HepG2 (cell line): ENCODE results near the gene MB21D2. TPM values are rescaled to one million over a fixed set of nuclear protein-coding genes. Genes with fewer than 3 reads are reported as not detected.

Experiments used
- ATAC-seq: fragments of 200-7000 bp; cut with Tn5 transposase; 3 replicates; pipeline ENCODE4 v1.9.1; 2020; ENCODE audit warnings: mild to moderate bottlenecking, moderate library complexity
- BruUV-seq: library from RNA; stranded (reverse); fragments of 400-500 nt; replicated peaks from 2 replicates; lab custom pipeline; 2021; lab: Mats Ljungman, UMichigan
- CTCF ChIA-PET: fragments of 300-600 bp; formaldehyde crosslinking; extraction: SDS; loops from one replicate; lab custom pipeline; 2021; ENCODE audit warnings: low total read pairs, inconsistent platforms, low intra/inter-chr PET ratio; lab: Yijun Ruan, JAX
- POLR2A ChIA-PET: fragments of 350-600 bp; sonication (Branson Sonifier 250); formaldehyde crosslinking; loops from one replicate; lab custom pipeline; 2020; ENCODE audit warnings: antibody characterized with exemption, inconsistent platforms; lab: Yijun Ruan, JAX
- DNase-seq: peaks from one replicate; pipeline ENCODE4 v3.0.0-alpha.2; 2015; ENCODE audit warnings: low spot score
- FAIRE-seq: peaks from 3 replicates; lab custom pipeline; 2011; peaks lifted over from hg19 to GRCh38; lab: Jason Lieb, UNC
- H2AFZ ChIP-seq: one replicate; pipeline ENCODE4 v1.6.1; 2011; ENCODE audit warnings: low read length, inconsistent platforms
- H3K27ac ChIP-seq: fragments of 300-600 bp; 3 replicates; pipeline ENCODE4 v1.8.0; 2011; ENCODE audit warnings: mixed run types, mild to moderate bottlenecking, mixed read lengths, low read length, inconsistent platforms; ENCODE audit not compliant: insufficient read depth; ENCODE audit errors: extremely low read length
- H3K27me3 ChIP-seq, 2 experiments: fragments of 200-600 bp in 1 of 2; 2 replicates in 1 of 2; 3 replicates in 1 of 2; pipeline versions ENCODE4 v1.6.0 to v1.8.0; 2011; ENCODE audit warnings: low read length in 2 of 2, mild to moderate bottlenecking in 2 of 2, moderate library complexity in 2 of 2, inconsistent platforms in 1 of 2; ENCODE audit not compliant: insufficient read depth in 2 of 2, control insufficient read depth in 1 of 2
- H3K36me3 ChIP-seq, 2 experiments: fragments of 200-600 bp in 1 of 2; replicated peaks in 1 of 2; 2 replicates in 1 of 2; 3 replicates in 1 of 2; pipeline versions ENCODE4 v1.5.1 to v1.8.0; 2011; ENCODE audit warnings: low read length in 2 of 2, inconsistent platforms in 1 of 2; ENCODE audit not compliant: insufficient read depth in 2 of 2, control insufficient read depth in 1 of 2
- H3K4me1 ChIP-seq: 2 replicates; pipeline ENCODE4 v1.5.1; 2012; ENCODE audit warnings: low read length, inconsistent platforms; ENCODE audit not compliant: insufficient read depth
- H3K4me2 ChIP-seq: 2 replicates; pipeline ENCODE4 v1.6.0; 2011; ENCODE audit warnings: low read depth, low read length, inconsistent platforms
- H3K4me3 ChIP-seq, 3 experiments: fragments of 200-600 bp in 1 of 3; sonication (generic), shearing (Covaris generic) in 1 of 3; replicated peaks in 1 of 3; 2 replicates each; pipeline ENCODE4 v1.5.1; 2011 to 2016; ENCODE audit warnings: low read length in 3 of 3, inconsistent platforms in 2 of 3, low read depth in 2 of 3, mild to moderate bottlenecking in 2 of 3, control low read depth in 1 of 3, mixed read lengths in 1 of 3; ENCODE audit not compliant: insufficient read depth in 1 of 3
- H3K79me2 ChIP-seq: one replicate; pipeline ENCODE4 v1.6.1; 2011; ENCODE audit warnings: low read length, inconsistent platforms; ENCODE audit not compliant: insufficient read depth
- H3K9ac ChIP-seq: 2 replicates; pipeline ENCODE4 v1.6.0; 2011; ENCODE audit warnings: mild to moderate bottlenecking, low read depth, low read length, inconsistent platforms; ENCODE audit not compliant: insufficient read depth
- H3K9me3 ChIP-seq: 2 replicates; pipeline ENCODE4 v1.5.1; 2012; ENCODE audit warnings: mild to moderate bottlenecking, low read length
- H4K20me1 ChIP-seq: 2 replicates; pipeline ENCODE4 v1.6.0; 2011; ENCODE audit warnings: inconsistent platforms, mild to moderate bottlenecking, low read length, moderate library complexity; ENCODE audit not compliant: insufficient read depth
- AKAP8 ChIP-seq: sonication (generic); formaldehyde crosslinking; IDR thresholded peaks from 2 replicates; pipeline ENCODE4 v1.5.1; 2020; ENCODE audit warnings: mild to moderate bottlenecking, missing genetic modification reagents
- BATF2 ChIP-seq: sonication (generic); formaldehyde crosslinking; IDR thresholded peaks from 2 replicates; pipeline ENCODE4 v1.8.0; 2022; ENCODE audit warnings: mild to moderate bottlenecking, missing genetic modification reagents, moderate library complexity
- CAMTA2 ChIP-seq: sonication (generic); formaldehyde crosslinking; IDR thresholded peaks from 2 replicates; pipeline ENCODE4 v1.4.0; 2020; ENCODE audit warnings: mild to moderate bottlenecking, missing genetic modification reagents, borderline replicate concordance
- ELF1 ChIP-seq: sonication (generic); formaldehyde crosslinking; IDR thresholded peaks from 2 replicates; pipeline ENCODE4 v1.4.0; 2020; ENCODE audit warnings: missing genetic modification reagents
- JDP2 ChIP-seq: sonication (generic); formaldehyde crosslinking; IDR thresholded peaks from 2 replicates; pipeline ENCODE4 v1.8.1; 2022; ENCODE audit warnings: missing genetic modification reagents, borderline replicate concordance
- MLXIP ChIP-seq: sonication (generic); formaldehyde crosslinking; IDR thresholded peaks from 2 replicates; pipeline ENCODE4 v1.9.0; 2021; ENCODE audit warnings: missing genetic modification reagents, borderline replicate concordance
- RAD21 ChIP-seq: fragments of 450-650 bp; formaldehyde crosslinking; IDR thresholded peaks from 2 replicates; pipeline ENCODE4 v1.5.0; 2020; ENCODE audit warnings: mild to moderate bottlenecking
- ZNF121 ChIP-seq: sonication (generic); formaldehyde crosslinking; IDR thresholded peaks from 2 replicates; pipeline ENCODE4 v1.5.0; 2020; ENCODE audit warnings: mild to moderate bottlenecking, missing genetic modification reagents
- ZNF652 ChIP-seq: IDR thresholded peaks from 2 replicates; pipeline ENCODE4 v1.6.1; 2016; ENCODE audit warnings: low read depth, borderline replicate concordance
- ZSCAN20 ChIP-seq: sonication (generic); formaldehyde crosslinking; IDR thresholded peaks from 2 replicates; pipeline ENCODE4 v1.4.0; 2020; ENCODE audit warnings: missing genetic modification reagents, mild to moderate bottlenecking, borderline replicate concordance
- WGBS: methylation state at CpG from one replicate; pipeline ENCODE4 v1.1.6; 2017; ENCODE audit warnings: low lambda C conversion rate; 5-methylcytosine and 5-hydroxymethylcytosine counted together
- in situ Hi-C: cut with HindIII; loops from 2 replicates; pipeline ENCODE4 v1.10.0; 2017; ENCODE audit warnings: low pct_unique_long_range_greater_than_20kb; ENCODE audit not compliant: extremely low pct_ligation_motif_present
- intact Hi-C: fragments of 100-400 bp; cut with micrococcal nuclease; formaldehyde crosslinking; loops from one replicate; pipeline ENCODE4 v1.10.0; 2022; ENCODE audit not compliant: unreplicated experiment
- polyA plus RNA-seq, 8 experiments: library from polyadenylated mRNA; depleted of rRNA in 3 of 8; stranded (reverse) in 7 of 8; unstranded in 1 of 8; fragments of >200 nt; fragmentation: Illumina TruSeq in 4 of 8; extraction: Trizol in 4 of 8; gene quantifications; 2 replicates each; pipeline versions ENCODE4 v1.2.1 to v1.2.3, GENCODE V29; 2011 to 2016; ENCODE audit warnings: low read depth in 4 of 8, missing spikeins in 1 of 8, mixed read lengths in 1 of 8; ENCODE audit not compliant: insufficient read depth in 1 of 8
- total RNA-seq, 5 experiments: library from RNA; depleted of rRNA; stranded (reverse); fragments of >200 nt; fragmentation: Illumina TruSeq; extraction: Trizol; gene quantifications; 2 replicates each; pipeline ENCODE4 v1.2.3, GENCODE V29; 2016; ENCODE audit warnings: low read depth in 1 of 5

Gene MB21D2
- total and polyA plus RNA-seq, 2 of the 13 experiments (the other 11 are each of a cell fraction or from before 2014, with no cell fraction given) = 0.90 to 1.6 TPM

GRCh38 chr3:192905980-192906678 lies 11.5 kb downstream of the MB21D2 start:
- no peak for FAIRE-seq
- Histone ChIP-seq H2AFZ (no peak overlapping the region), H3K9ac (no peak overlapping the region), H3K4me3 (no peak overlapping the region), H3K79me2 (no peaks in the 10 kb centered on the region), H3K4me1 (peaks cover 11% of the 10 kb centered on the region), H3K27me3 (no peaks in the 10 kb centered on the region), H3K4me2 (no peak overlapping the region), H3K27ac (no peak overlapping the region), H4K20me1 (no peaks in the 10 kb centered on the region), H3K9me3 (peaks cover 4% of the 10 kb centered on the region; the same call in 1 of the 2 replicates), H3K36me3 (no peaks in the 10 kb centered on the region)
- no peak for ATAC-seq
- no TSS peak for BruUV-seq
- in situ Hi-C loops = loop anchor here (25.0 kb wide), 1 partner anchor 681 kb away; the partner anchor contains the start of gene OPA1
- TF ChIP-seq RAD21 (CRISPR knock-in tag) (no peak), AKAP8 (CRISPR knock-in tag) (no peak), MLXIP (no peak), ZNF121 (no peak), JDP2 (CRISPR knock-in tag) (no peak), ZNF652 (no peak), ZSCAN20 (CRISPR knock-in tag) (no peak), ELF1 (CRISPR knock-in tag) (no peak), CAMTA2 (no peak), BATF2 (CRISPR knock-in tag) (no peak)
- ChIA-PET POLR2A (interaction anchor here (1.3 kb wide), 1 partner anchor 9 kb away, joined by 4 read pairs; no protein-coding TSS in a partner anchor), CTCF (no interaction called here)
- intact Hi-C loops = no loop called here
- WGBS = 82% methylated on average over 3 of the region's 3 CpGs
- DNase-seq = no peak
